NCI-H69 (cell line): ENCODE results near the gene ILK.

Experiments
- DNase-seq: peaks from one replicate; lab custom pipeline; 2025; lab: John Stamatoyannopoulos, UW

ILK gene

GRCh38 chr11:6621711-6622211 lies 18.2 kb downstream of the ILK start:
- DNase-seq: no peak

GRCh38 chr11:6622261-6623171 lies 18.9 kb downstream of the ILK start:
- DNase-seq: peak; percentile 28

GRCh38 chr11:6623391-6624363 lies 20.1 kb downstream of the ILK start:
- DNase-seq: no peak

GRCh38 chr11:6625156-6625831 lies 21.7 kb downstream of the ILK start:
- DNase-seq: no peak

- DNase-seq: no peak
Observed at GRCh38 chr11:6625832-6626420, 22.4 kb downstream of the ILK start.

GRCh38 chr11:6626971-6627761 lies 23.6 kb downstream of the ILK start:
- DNase-seq: no peak

- DNase-seq: no peak
Observed at GRCh38 chr11:6627762-6628241, 24.2 kb downstream of the ILK start.

GRCh38 chr11:6628526-6628925 lies 25.0 kb downstream of the ILK start:
- no peak for DNase-seq

GRCh38 chr11:6629573-6629891 lies 26.0 kb downstream of the ILK start:
- no peak for DNase-seq

GRCh38 chr11:6629892-6630631 lies 26.5 kb downstream of the ILK start:
- no peak for DNase-seq

- no peak for DNase-seq
Observed at GRCh38 chr11:6630632-6631291, 27.2 kb downstream of the ILK start.

- DNase-seq: no peak
Observed at GRCh38 chr11:6631361-6631890, 27.9 kb downstream of the ILK start.

- DNase-seq: no peak
Observed at GRCh38 chr11:6632116-6633073, 28.8 kb downstream of the ILK start.

- no peak for DNase-seq
Observed at GRCh38 chr11:6633422-6634408, 30.1 kb downstream of the ILK start.

- no peak for DNase-seq
Observed at GRCh38 chr11:6634534-6634933, 31.0 kb downstream of the ILK start.

GRCh38 chr11:6635082-6635932 lies 31.7 kb downstream of the ILK start:
- peak; percentile 64 for DNase-seq
